Neutrophil (primary cell): ENCODE data around the gene PUM1.

Experiments used
- H3K27ac ChIP-seq: fragments of 200-600 bp; sonication (generic); 2 replicates; pipeline ENCODE4 v1.5.1; 2016; ENCODE audit warnings: mild to moderate bottlenecking, moderate library complexity
- H3K27me3 ChIP-seq: fragments of 200-600 bp; sonication (generic); 2 replicates; pipeline ENCODE4 v1.6.0; 2016; ENCODE audit warnings: mild to moderate bottlenecking
- H3K36me3 ChIP-seq: fragments of 200-600 bp; sonication (generic); 2 replicates; pipeline ENCODE4 v1.5.1; 2017
- H3K4me1 ChIP-seq, 2 experiments: fragments of 200-600 bp in 1 of 2; sonication (generic) in 1 of 2; 1 replicate in 1 of 2; 2 replicates in 1 of 2; pipeline versions ENCODE4 v1.5.1 to v1.6.1; 2013 to 2016; ENCODE audit warnings: low read depth in 1 of 2, low read length in 1 of 2, mild to moderate bottlenecking in 1 of 2, moderate library complexity in 1 of 2; ENCODE audit not compliant: control insufficient read depth in 1 of 2, insufficient read depth in 1 of 2
- H3K4me3 ChIP-seq, 2 experiments: fragments of 200-600 bp in 1 of 2; sonication (generic) in 1 of 2; 1 replicate in 1 of 2; 2 replicates in 1 of 2; pipeline ENCODE4 v1.5.1; 2013 to 2016; ENCODE audit warnings: low read depth in 1 of 2, low read length in 1 of 2, mild to moderate bottlenecking in 1 of 2, moderate library complexity in 1 of 2
- H3K9me3 ChIP-seq: fragments of 200-600 bp; sonication (generic); 2 replicates; pipeline ENCODE4 v1.5.1; 2016
- CTCF ChIP-seq: fragments of 200-600 bp; sonication (generic); IDR thresholded peaks from 2 replicates; pipeline ENCODE4 v1.5.1; 2016; ENCODE audit warnings: antibody characterized with exemption

The PUM1 gene, protein sequence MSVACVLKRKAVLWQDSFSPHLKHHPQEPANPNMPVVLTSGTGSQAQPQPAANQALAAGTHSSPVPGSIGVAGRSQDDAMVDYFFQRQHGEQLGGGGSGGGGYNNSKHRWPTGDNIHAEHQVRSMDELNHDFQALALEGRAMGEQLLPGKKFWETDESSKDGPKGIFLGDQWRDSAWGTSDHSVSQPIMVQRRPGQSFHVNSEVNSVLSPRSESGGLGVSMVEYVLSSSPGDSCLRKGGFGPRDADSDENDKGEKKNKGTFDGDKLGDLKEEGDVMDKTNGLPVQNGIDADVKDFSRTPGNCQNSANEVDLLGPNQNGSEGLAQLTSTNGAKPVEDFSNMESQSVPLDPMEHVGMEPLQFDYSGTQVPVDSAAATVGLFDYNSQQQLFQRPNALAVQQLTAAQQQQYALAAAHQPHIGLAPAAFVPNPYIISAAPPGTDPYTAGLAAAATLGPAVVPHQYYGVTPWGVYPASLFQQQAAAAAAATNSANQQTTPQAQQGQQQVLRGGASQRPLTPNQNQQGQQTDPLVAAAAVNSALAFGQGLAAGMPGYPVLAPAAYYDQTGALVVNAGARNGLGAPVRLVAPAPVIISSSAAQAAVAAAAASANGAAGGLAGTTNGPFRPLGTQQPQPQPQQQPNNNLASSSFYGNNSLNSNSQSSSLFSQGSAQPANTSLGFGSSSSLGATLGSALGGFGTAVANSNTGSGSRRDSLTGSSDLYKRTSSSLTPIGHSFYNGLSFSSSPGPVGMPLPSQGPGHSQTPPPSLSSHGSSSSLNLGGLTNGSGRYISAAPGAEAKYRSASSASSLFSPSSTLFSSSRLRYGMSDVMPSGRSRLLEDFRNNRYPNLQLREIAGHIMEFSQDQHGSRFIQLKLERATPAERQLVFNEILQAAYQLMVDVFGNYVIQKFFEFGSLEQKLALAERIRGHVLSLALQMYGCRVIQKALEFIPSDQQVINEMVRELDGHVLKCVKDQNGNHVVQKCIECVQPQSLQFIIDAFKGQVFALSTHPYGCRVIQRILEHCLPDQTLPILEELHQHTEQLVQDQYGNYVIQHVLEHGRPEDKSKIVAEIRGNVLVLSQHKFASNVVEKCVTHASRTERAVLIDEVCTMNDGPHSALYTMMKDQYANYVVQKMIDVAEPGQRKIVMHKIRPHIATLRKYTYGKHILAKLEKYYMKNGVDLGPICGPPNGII

DNA sequence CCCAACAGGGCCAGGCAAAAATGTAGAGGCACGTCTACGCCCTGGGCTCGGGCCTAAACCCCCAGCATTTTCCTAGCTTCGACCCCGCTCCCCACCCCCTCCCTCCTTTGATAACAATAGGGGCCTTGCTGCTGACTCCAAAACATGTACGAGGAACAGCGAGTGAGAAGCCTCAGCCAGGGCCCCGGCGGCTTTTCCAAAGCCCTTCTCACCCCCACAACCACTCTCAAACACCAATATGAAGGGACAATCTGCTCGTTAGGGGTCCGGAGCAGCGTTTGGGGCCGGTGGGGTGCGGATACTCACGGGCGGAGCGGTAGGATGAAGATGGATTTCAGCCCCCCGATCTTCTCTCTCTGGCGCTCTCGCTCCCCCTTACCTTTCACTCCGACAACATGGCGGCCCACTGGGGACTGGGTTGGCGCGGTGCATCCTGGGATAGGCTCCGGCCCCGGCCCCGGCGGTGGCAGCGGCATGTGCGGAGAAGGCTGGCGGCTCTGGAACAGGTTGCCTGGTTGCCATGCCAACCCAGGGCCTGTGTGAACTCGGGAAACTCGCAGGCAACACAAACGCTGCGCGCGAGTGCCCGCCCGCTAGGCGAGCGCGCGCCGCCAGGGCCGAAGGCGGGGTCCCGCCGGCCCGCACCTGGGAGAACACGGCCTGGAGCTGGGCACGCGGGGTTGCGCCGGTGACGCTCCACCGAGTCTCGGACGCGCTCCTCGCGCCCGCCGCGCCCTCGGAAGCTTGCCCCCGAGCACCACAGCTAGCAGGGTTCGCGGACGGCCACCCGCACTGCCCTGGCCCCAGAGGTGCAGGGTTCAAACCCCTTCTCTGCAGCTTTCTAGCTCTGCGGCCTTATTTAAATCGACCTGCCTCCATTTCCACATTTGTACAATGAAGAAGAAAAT lies at the start of gene PUM1:
TSS of gene PUM1 (minus strand) at position 408 of the 908 bp plus-strand sequence. CDS start 6,151 bp downstream, outside the sequence.
- Histone ChIP-seq H3K9me3 (no peaks in the 10 kb centered on the region), H3K4me3 (peak within 1 kb of the TSS; percentile 75 to 88), H3K4me1 (peaks cover 30 to 40% of the 10 kb centered on the region in 2 experiments), H3K36me3 (no peaks in the 10 kb centered on the region), H3K27me3 (no peaks in the 10 kb centered on the region), H3K27ac (peak within 1 kb of the TSS; percentile 90)
- TF ChIP-seq CTCF = peak; percentile 45

DNA sequence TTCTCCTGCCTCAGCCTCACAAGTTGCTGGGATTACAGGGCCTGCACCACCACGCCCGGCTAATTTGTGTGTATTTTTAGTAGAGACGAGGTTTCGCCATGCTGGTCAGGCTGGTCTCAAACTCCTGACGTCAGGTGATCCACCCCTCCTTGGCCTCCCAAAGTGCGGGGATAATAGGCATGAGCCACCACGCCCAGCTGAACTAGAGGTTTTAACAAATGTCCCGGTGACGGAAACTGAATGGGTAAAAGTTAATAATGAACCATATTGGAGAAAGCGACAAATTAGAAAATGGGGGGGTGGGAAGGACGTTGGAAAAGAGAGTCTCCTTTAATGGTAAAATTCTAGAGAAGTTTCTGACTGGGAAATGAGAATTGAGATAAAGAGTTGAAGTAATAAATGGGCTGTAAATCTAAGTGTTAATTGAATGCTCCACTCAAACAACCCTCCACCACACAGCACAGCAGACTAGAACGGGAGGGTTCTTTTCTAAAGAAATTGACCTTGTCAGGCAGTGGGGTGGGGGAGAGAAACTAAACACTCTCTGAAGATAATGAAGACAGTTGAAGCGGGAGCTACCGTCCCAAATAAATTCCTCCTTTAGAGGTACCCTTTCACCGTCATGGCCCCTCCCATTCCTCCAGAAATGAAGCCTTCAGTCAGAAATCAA lies 46.9 kb upstream of the PUM1 start:
- H3K36me3 ChIP-seq = no peaks in the 10 kb centered on the region
- H3K4me3 ChIP-seq = no peak overlapping the region
- H3K27me3 ChIP-seq = peaks cover 7% of the 10 kb centered on the region
- no peak overlapping the region for H3K27ac ChIP-seq
- no peaks in the 10 kb centered on the region for H3K9me3 ChIP-seq
- TF ChIP-seq CTCF = no peak
- H3K4me1 ChIP-seq = peaks cover 4 to 5% of the 10 kb centered on the region in 2 experiments

- no peak overlapping the region for H3K4me3 ChIP-seq
- no peaks in the 10 kb centered on the region for H3K36me3 ChIP-seq
- no peak for TF ChIP-seq CTCF
- H3K27me3 ChIP-seq = peaks cover 5% of the 10 kb centered on the region
- H3K9me3 ChIP-seq = no peaks in the 10 kb centered on the region
- H3K4me1 ChIP-seq = peaks cover 4 to 5% of the 10 kb centered on the region in 2 experiments
- H3K27ac ChIP-seq = no peak overlapping the region
Observed at GRCh38 chr1:31111290-31111951, 45.9 kb upstream of the PUM1 start.

DNA sequence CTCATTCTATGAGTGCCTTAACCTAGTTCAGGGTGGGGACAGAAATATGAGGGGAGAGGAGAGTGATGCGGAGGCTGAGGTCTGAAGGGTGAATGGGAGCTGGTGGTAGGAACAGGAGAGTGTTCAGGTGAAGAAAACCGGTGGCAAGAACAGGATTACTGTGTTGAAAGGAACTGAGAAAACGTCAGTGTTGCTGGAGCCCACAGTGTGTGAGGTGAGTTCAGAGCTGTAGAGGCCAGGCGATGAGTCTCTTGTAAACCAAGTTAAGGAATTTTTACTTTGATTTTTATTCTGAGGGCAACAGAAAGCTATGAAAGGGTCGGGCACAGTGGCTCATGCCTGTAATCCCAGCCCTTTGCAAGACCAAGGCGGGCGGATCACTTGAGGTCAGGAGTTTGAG lies 45.3 kb upstream of the PUM1 start:
- H3K27me3 ChIP-seq = no peaks in the 10 kb centered on the region
- H3K4me3 ChIP-seq = no peak overlapping the region
- no peak for TF ChIP-seq CTCF
- no peaks in the 10 kb centered on the region for H3K9me3 ChIP-seq
- peaks cover 4 to 5% of the 10 kb centered on the region in 2 experiments for H3K4me1 ChIP-seq
- H3K27ac ChIP-seq = no peak overlapping the region
- H3K36me3 ChIP-seq = no peaks in the 10 kb centered on the region
